Superior temporal gyrus (tissue), 1 donor: ENCODE measurements around the gene SNAPC2.
"Not testable (repeated sequence)": the region's sequence is repeated elsewhere in the genome, so short reads cannot be mapped to it uniquely, and the experiment has no call there.

Experiments used
- DNase-seq: peaks from one replicate; pipeline ENCODE4 v3.0.0-alpha.2; 2016; ENCODE audit errors: extremely low spot score

The SNAPC2 gene

GRCh38 chr19:7909471-7910067 is 10.6 kb upstream of the SNAPC2 start:
- DNase-seq, result no peak

GRCh38 chr19:7910321-7911161 is 9.6 kb upstream of the SNAPC2 start:
- DNase-seq, result no peak

GRCh38 chr19:7911508-7912143 is 8.5 kb upstream of the SNAPC2 start:
- no peak for DNase-seq

GRCh38 chr19:7912144-7912696 is 7.9 kb upstream of the SNAPC2 start:
- no peak for DNase-seq

- DNase-seq, result no peak
Observed at GRCh38 chr19:7912697-7913564, 7.2 kb upstream of the SNAPC2 start.

- no peak for DNase-seq
Observed at GRCh38 chr19:7913652-7914051, 6.5 kb upstream of the SNAPC2 start.

- DNase-seq, result no peak
Observed at GRCh38 chr19:7914099-7914498, 6.0 kb upstream of the SNAPC2 start.

- no peak for DNase-seq
Observed at GRCh38 chr19:7914598-7915045, 5.5 kb upstream of the SNAPC2 start, which contains the start of gene TGFBR3L. TSS of gene TGFBR3L (plus strand) at chr19:7914830.

- DNase-seq, result no peak
Observed at GRCh38 chr19:7915250-7916102, 4.7 kb upstream of the SNAPC2 start.

GRCh38 chr19:7916103-7916954 is 3.8 kb upstream of the SNAPC2 start:
- no peak for DNase-seq

- DNase-seq, result no peak
Observed at GRCh38 chr19:7916955-7917266, 3.2 kb upstream of the SNAPC2 start.

GRCh38 chr19:7917267-7918061 is 2.7 kb upstream of the SNAPC2 start:
- DNase-seq, result no peak

GRCh38 chr19:7918062-7918614 is 2.0 kb upstream of the SNAPC2 start:
- DNase-seq, result not testable (repeated sequence)

- no peak for DNase-seq
Observed at GRCh38 chr19:7918615-7919421, 1.3 kb upstream of the SNAPC2 start.

- peak; percentile 81 for DNase-seq
Observed at GRCh38 chr19:7920519-7921301, 572 bp downstream of the SNAPC2 start.

- DNase-seq, result no peak
Observed at GRCh38 chr19:7921302-7921966, 1.3 kb downstream of the SNAPC2 start.
